Activated gamma-delta T cell (primary cell): Measurements from ENCODE around the gene PLA2G2C.
"Not testable (repeated sequence)": the region's sequence is repeated elsewhere in the genome, so short reads cannot be mapped to it uniquely, and the experiment has no call there.

Experiments used
- DNase-seq: peaks from one replicate; lab custom pipeline; 2025; lab: John Stamatoyannopoulos, UW
- total RNA-seq, 2 donors: gene quantifications; one replicate each; lab custom pipeline; 2026; lab: John Stamatoyannopoulos, UW

Gene PLA2G2C
- 0 to 0.17 reads per million in 2 donors for total RNA-seq

- peak; percentile 48 for DNase-seq
Measured at GRCh38 chr1:20185834-20186782, at the start of gene PLA2G2C, which contains the start of gene UBXN10. PLA2G2C (minus strand) TSS chr1:20186518; CDS start chr1:20177363, 9,155 bp downstream. UBXN10 (plus strand) TSS chr1:20186096; CDS start chr1:20190562, 4,466 bp downstream.

GRCh38 chr1:20234788-20235535, 48.6 kb upstream of the PLA2G2C start:
- DNase-seq: no peak

GRCh38 chr1:20233866-20234265, 47.5 kb upstream of the PLA2G2C start:
- no peak for DNase-seq

- no peak for DNase-seq
Measured at GRCh38 chr1:20233394-20233793, 47.1 kb upstream of the PLA2G2C start.

GRCh38 chr1:20232564-20232963, 46.2 kb upstream of the PLA2G2C start:
- DNase-seq: not testable (repeated sequence)

GRCh38 chr1:20229171-20229570, 42.9 kb upstream of the PLA2G2C start:
- DNase-seq: no peak

GRCh38 chr1:20228314-20228825, 42.1 kb upstream of the PLA2G2C start:
- DNase-seq: no peak

GRCh38 chr1:20227704-20228103, 41.4 kb upstream of the PLA2G2C start:
- DNase-seq: no peak

GRCh38 chr1:20224546-20224945, 38.2 kb upstream of the PLA2G2C start:
- no peak for DNase-seq

- DNase-seq: no peak
Measured at GRCh38 chr1:20223551-20224419, 37.5 kb upstream of the PLA2G2C start.

- DNase-seq: no peak
Measured at GRCh38 chr1:20223106-20223505, 36.8 kb upstream of the PLA2G2C start.

GRCh38 chr1:20220036-20220435, 33.7 kb upstream of the PLA2G2C start:
- no peak for DNase-seq

GRCh38 chr1:20219053-20219452, 32.7 kb upstream of the PLA2G2C start:
- not testable (repeated sequence) for DNase-seq

- no peak for DNase-seq
Measured at GRCh38 chr1:20216574-20216973, 30.3 kb upstream of the PLA2G2C start.

GRCh38 chr1:20215716-20216115, 29.4 kb upstream of the PLA2G2C start:
- no peak for DNase-seq

GRCh38 chr1:20212685-20213331, 26.5 kb upstream of the PLA2G2C start:
- peak; percentile 34 for DNase-seq

- no peak for DNase-seq
Measured at GRCh38 chr1:20212085-20212684, 25.9 kb upstream of the PLA2G2C start.

- no peak for DNase-seq
Measured at GRCh38 chr1:20211511-20211931, 25.2 kb upstream of the PLA2G2C start.

- DNase-seq: no peak
Measured at GRCh38 chr1:20210736-20211460, 24.6 kb upstream of the PLA2G2C start.

GRCh38 chr1:20209471-20209870, 23.2 kb upstream of the PLA2G2C start:
- no peak for DNase-seq
